Astrocyte of the spinal cord (primary cell): ENCODE results near the gene BAHCC1.

Experiments
- DNase-seq: peaks from one replicate; pipeline ENCODE4 v3.0.0; 2011; ENCODE audit warnings: low read depth, low spot score
- H3K4me3 ChIP-seq: 2 replicates; pipeline ENCODE4 v1.5.1; 2011; ENCODE audit warnings: low read depth, mild to moderate bottlenecking, low read length, moderate library complexity
- in situ Hi-C: cut with HindIII; loops from 2 replicates; pipeline ENCODE4 v1.10.0; 2017; ENCODE audit warnings: low sequenced_read_pairs
- TF ChIP-seq, protein P1 (sequence below): IDR thresholded peaks from 2 replicates; pipeline ENCODE4 v1.5.1; 2012; ENCODE audit warnings: low read depth, mild to moderate bottlenecking, low read length, inconsistent platforms

Gene BAHCC1

DNA sequence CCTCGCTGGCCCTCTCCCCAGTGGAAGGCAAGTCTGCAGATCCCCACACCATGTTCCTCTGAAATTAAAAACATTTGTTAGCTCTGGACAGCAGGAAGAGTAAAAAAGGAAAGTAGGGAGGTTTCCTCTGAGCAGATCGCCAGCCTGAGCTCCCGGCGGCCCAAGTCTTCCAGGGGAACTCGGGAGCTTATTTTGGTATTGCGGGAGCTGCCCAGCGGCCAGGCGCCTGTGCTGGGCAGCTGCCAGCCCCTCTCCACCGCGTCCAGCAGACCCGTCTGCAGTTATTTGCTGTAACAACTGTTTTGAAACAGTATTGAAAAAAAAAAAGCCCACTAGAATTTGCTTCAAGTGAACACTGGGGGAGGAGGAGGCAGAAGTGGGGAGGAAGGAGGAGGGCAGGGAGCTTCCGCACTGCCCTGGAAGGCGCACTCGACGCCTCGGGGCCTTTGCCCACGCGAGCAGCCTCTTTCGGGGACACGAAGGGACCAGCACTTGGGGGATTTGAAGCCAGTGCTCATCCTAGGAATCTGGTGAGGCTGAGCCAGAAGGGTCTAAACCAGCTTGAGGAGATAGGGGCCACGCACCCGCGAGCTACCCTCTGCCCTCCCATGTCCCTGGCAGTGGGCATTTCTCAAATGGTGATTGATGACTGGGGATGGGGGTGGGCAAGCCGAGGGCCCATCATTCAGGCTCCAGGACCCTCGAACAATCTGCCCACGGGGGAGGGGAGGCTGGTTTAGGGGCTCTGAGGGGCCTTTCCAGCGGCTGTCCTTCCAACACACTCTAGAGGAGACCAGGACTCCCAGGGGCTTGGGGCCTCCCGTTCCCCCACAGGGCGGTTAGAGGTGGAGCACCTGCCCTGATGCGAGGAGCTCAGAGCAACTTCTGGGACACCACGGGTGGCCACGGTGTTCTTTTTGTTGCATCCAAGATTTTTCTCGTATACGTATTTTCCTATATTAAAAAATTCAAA lies 3.0 kb upstream of the BAHCC1 start:
- TF ChIP-seq, protein P1, sequence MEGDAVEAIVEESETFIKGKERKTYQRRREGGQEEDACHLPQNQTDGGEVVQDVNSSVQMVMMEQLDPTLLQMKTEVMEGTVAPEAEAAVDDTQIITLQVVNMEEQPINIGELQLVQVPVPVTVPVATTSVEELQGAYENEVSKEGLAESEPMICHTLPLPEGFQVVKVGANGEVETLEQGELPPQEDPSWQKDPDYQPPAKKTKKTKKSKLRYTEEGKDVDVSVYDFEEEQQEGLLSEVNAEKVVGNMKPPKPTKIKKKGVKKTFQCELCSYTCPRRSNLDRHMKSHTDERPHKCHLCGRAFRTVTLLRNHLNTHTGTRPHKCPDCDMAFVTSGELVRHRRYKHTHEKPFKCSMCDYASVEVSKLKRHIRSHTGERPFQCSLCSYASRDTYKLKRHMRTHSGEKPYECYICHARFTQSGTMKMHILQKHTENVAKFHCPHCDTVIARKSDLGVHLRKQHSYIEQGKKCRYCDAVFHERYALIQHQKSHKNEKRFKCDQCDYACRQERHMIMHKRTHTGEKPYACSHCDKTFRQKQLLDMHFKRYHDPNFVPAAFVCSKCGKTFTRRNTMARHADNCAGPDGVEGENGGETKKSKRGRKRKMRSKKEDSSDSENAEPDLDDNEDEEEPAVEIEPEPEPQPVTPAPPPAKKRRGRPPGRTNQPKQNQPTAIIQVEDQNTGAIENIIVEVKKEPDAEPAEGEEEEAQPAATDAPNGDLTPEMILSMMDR, result no peak
- peak overlapping the region; percentile 56 for H3K4me3 ChIP-seq
- DNase-seq, result peak; percentile 70
- in situ Hi-C loops, result no loop called here

DNA sequence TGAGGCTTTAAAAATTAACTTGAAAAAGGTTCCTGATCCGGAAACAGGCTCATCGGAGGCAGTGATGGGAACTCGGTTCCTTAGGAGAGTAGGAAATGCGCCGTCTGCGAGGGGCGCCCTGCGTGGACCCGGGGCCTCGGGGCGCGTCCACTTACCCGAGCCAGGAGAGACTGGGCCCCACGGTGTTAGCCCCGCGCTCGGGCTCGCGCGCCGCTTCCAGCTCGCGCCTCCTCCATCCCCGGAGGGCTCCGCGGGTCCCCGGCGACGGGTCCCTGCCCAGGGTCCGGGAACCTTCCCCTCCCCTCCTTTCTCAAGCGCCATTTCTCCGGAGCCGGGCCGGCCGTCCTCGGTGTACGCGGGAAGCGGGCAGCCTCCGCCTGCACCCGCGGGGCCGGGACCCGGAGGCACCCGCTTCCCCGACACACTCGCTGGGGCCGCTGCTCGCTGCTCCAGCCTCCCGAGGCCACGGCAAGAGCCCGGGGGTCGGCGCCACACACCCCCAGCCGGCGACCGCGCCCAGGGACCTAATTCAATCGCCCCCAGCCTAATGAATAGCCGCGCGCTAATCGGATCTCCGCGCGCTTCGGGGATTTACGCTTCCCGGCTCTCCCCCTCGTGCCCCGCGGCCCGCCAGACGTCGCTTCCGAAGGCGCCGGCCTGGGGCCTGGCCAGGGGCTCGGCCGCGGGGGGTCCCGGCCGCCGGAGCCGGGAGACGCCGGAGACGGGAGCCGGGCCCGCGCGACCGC lies 2.2 kb upstream of the BAHCC1 start:
- peak overlapping the region; percentile 56 for H3K4me3 ChIP-seq
- in situ Hi-C loops, result no loop called here
- no peak for DNase-seq

DNA sequence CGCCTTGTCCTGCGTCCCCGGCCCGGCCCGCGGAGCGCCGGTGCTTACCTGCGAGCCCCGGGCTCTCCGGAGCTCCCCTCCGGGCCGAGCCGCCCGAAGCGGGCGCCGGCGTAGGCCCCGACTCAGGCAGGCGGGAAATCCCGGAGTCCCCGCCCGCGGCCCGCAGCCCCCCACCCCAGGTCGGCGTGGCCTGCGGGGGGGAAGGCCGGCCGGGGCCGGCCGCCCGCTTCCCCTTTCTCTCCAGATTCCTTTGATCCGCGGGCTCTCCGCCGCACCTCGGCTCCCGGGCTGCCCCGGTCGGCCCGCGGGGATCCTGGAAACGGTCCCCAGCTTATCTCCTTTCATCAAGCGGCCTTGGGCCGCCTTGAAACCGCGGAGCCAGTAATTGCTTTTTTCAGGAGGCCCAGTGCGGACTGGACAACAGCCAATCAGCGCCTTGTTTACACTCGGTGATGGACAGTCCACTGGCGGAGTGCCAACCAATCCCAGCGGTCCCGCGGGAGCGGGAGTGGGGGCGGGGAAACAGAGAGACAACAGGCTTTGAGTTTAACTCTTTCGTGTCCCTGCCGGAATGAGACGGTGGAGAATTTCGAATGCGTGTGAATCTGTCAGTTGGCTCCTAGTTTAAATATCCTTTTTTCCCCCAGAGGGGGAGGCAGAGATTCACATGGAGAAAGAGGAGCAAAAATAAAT lies 1.4 kb upstream of the BAHCC1 start:
- TF ChIP-seq, protein P1, result peak; percentile 22
- in situ Hi-C loops, result no loop called here
- H3K4me3 ChIP-seq, result peak overlapping the region; percentile 56
- DNase-seq, result peak; percentile 100

More for the DNA sequence above, 2.2 kb upstream of the BAHCC1 start:
- TF ChIP-seq, protein P1, result no peak

DNA sequence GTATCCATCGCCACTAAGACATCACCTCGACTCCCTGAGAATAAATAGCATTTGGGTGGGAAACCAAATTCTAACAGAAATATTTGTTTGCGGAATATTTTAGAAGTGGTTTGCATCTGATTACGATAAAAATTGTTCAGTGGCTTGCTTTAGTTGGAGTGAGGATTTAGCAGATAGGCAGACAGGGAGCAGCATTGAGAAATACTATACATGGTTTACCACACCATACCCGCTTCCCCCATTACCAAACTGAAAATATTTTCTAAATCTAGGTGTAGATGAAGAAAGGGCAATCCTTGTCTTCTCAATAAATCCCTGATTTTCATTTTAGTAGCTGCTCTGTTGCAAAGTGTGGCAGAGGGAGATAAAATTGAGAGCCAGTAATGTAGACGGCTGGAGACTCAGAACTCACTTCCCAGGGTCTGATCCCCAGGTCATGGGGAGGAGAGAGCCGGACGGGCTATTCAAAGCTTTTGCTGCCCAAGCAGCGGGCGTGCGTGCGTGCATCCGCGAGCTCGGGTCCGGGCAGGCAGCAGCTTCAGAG lies 808 bp upstream of the BAHCC1 start:
- in situ Hi-C loops, result no loop called here
- H3K4me3 ChIP-seq, result peak overlapping the region; percentile 11
- DNase-seq, result no peak
- TF ChIP-seq, protein P1, result no peak

DNA sequence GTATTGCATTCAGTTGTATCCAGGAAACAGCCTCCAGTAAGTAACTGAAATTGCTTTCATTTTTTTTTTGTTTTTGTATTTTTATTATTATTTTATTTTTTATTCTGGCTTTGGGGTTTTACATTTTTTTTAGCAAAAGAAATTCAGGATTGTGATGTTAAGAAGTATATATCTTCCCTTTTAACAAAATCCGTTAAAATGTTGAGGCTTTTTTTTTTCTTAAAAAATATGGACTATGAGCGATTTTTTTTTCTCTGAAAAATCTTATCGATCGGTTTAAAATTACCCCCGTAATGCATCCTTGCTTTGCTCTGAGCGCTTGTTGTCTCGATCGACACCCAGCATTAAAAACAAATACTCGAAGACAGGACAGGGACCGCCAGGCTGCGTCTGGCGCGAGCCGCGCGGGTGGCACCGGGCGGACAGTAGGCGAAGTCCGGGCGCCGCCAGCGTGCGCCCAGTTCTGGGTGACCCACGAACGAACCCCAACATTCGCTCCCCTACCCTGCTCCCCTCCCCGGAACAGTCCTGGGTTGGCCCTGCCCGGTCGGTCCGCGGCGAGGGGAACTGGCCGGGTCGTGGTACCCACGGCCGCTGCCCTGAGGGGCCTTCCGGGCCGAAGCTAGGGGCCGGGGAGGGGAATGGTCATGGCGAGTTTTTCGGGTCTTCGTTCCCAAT lies 482 bp downstream of the BAHCC1 start:
- in situ Hi-C loops, result no loop called here
- peak overlapping the region; percentile 71 for H3K4me3 ChIP-seq
- DNase-seq, result no peak
- TF ChIP-seq, protein P1, result no peak
